H54 (cell line): Measurements from ENCODE around the gene VPS8.
"Not testable (repeated sequence)": the region's sequence is repeated elsewhere in the genome, so short reads cannot be mapped to it uniquely, and the experiment has no call there.

Experiments
- DNase-seq: peaks from one replicate; pipeline ENCODE4 v3.0.0; 2011; ENCODE audit warnings: low spot score, mixed read lengths; ENCODE audit not compliant: insufficient read length
- FAIRE-seq: peaks from 3 replicates; lab custom pipeline; 2011; peaks lifted over from hg19 to GRCh38; lab: Jason Lieb, UNC
- POLR2A ChIP-seq: IDR thresholded peaks from 2 replicates; pipeline ENCODE4 v1.6.1; 2011; ENCODE audit warnings: low read depth, mild to moderate bottlenecking, low read length

The VPS8 gene

DNA sequence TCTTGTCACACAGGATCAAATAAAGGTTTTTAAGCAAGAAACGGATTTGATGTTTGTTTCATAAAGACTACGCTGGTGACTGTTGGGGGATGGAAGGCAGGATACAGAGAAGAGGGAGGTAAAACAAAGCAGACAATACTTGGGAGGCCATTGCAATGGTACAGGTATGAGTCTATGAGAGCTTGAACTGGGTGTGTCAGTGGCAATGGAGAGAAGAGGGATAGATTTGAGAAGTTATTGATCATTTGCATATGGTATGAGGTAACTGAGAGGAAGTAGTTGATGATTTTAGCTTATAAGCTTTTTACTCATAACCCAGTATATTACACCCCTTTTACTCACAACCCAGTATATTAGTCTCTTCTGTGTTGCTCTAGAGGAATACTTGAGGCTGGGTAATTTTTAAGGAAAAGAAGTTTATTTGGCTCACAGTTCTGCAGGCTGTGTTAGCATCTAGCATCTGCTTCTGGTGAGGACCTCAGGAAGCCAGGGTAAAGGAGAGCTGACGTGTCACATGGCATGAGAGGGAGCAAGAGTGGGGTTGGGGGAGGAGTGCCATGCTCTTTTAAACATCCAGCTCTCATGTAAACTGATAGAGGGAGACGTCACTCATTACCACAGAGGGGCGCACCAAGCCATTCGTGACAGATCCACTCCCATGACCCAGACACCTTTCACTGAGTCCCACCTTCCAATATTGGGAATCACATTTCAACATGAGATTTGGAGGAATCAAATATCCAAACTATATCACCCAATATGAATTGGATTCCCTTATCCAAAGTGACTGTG, 153.9 kb downstream of the VPS8 start:
- DNase-seq (no peak), FAIRE-seq (peak; percentile 80)
- TF ChIP-seq POLR2A: no peak

DNA sequence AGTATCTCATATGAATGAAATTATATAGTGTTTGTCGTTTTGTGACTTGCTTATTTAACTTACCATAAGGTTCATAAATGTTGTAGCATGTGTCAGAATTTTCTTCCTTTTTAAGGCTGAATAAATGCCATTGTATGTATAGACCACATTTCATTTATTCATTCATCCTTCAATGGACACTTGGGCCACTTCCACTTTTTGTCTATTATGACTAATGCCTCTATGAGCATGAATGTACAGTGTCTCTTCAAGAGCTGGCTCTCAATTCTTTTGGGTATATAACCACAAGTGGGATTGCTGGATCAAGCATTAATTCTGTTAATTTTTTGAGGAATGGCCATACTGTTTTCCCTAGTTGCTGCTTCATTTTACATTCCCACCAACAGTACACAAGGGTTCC, 156.1 kb downstream of the VPS8 start:
- DNase-seq (no peak), FAIRE-seq (peak; percentile 75)
- no peak for TF ChIP-seq POLR2A

DNA sequence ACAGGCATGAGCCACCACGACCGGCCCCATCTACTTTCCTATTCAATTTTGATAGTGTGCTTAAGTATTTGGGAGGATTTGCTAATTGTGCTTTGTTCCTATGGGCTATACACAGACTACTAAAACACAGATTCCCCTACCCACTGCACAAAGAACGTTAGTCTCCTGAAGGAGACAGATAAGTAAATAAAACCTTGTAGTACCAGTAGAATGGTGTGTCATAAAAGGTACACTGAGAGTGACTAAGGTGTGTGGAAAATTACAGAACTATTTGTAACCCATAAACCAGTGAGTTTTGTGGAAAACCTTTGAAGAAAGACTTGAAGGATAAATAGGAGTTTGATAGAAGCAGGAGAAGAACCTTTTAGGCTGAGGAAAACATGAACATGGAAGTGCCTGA, 158.2 kb downstream of the VPS8 start:
- FAIRE-seq: no peak
- no peak for DNase-seq
- no peak for TF ChIP-seq POLR2A

DNA sequence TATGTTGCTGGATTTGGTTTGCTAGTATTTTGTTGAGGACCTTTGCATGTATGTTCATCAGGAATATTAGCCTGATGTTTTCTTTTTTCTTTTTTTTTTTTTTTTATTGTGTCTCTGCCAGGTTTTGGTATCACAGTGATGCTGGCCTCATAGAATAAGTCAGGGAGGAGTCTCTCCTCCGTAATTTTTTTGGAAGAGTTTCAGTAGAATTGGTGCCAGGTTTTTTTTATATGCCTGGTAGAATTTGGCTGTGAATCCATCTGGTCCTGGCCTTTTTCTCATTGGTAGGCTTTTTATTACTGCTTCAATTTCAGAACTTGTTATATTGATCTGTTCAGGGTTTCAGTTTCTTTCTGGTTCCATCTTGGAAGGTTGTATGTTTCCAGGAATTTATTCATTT, 165.8 kb downstream of the VPS8 start:
- peak; percentile 33 for FAIRE-seq
- DNase-seq: no peak

DNA sequence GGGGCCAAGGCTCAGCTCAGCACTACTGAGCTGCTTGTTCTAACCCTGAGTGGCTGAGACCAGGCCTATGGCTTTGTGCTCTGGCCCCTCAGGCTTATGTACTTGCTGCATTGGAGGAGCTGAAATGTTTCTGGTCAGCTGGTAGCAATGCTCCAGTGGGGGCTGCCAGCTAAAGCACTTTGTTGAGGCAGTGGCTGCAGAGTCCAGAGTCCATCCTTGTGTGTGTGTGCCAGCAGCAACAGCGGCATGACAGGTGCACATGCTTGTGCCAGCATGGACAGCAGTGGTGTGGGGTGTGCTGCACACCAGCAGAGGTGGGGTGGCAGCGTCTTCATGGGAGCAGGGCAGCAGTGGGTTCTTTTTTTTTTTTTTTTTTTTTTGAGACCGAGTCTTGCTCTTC, 169.1 kb downstream of the VPS8 start:
- no peak for DNase-seq
- FAIRE-seq: no peak
- no peak for TF ChIP-seq POLR2A

More for the DNA sequence above, 165.8 kb downstream of the VPS8 start:
- TF ChIP-seq POLR2A: no peak

- FAIRE-seq: no peak
- no peak for DNase-seq
- TF ChIP-seq POLR2A: no peak
Measured at GRCh38 chr3:184982076-184982475, 170.1 kb downstream of the VPS8 start.

DNA sequence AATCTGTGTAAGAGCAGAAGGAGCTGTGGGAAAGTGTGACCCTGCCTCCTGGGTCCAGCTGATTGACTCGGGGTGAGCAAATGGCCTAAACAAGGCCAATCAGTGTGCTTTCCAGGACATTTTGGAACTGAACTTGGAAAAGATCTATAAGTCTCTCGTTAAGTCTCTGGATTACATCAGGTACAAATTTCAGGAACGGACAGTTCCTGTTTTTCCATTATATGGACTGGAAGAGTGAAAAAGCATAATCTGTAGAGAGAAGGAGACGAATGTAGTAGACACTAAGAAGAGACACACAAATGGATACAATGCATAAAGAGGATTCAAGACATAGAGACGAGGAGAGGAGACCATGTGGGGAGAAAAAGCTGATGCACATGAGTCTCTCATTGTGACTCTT, 173.6 kb downstream of the VPS8 start:
- FAIRE-seq (no peak), DNase-seq (no peak)
- TF ChIP-seq POLR2A: no peak

DNA sequence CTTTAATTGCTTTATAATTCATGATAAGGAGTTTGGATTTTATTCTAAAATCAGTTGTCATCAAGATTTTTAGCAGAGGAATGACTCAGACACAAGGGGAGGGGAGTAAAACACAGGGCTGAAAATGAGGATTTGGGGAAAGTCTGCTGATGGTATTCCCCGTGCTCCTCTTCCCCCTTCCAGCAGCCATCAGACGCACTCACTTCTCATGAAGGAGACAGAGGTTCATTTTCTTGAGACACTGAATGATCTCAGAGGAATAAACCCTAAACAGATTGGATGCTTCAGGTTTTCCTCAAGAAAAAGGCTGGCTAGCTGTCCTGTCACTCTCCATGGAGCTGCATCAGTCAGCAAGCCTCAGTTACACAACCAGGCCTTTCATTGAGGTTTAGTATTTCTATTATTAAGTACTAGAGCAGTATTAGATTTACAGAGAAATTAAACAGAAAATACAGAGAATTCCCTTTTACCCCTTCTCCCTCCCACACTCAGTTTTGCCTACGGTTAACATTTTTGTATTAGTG, 174.5 kb downstream of the VPS8 start:
- FAIRE-seq: no peak
- DNase-seq: no peak
- no peak for TF ChIP-seq POLR2A

- no peak for DNase-seq
- peak; percentile 79 for FAIRE-seq
- TF ChIP-seq POLR2A: no peak
Measured at GRCh38 chr3:184993394-184993793, 181.4 kb downstream of the VPS8 start.

- not testable (repeated sequence) for DNase-seq, FAIRE-seq
Measured at GRCh38 chr3:185003876-185004275, 191.9 kb downstream of the VPS8 start.

GRCh38 chr3:185009650-185010049, 197.7 kb downstream of the VPS8 start:
- DNase-seq (no peak), FAIRE-seq (no peak)
- no peak for TF ChIP-seq POLR2A

DNA sequence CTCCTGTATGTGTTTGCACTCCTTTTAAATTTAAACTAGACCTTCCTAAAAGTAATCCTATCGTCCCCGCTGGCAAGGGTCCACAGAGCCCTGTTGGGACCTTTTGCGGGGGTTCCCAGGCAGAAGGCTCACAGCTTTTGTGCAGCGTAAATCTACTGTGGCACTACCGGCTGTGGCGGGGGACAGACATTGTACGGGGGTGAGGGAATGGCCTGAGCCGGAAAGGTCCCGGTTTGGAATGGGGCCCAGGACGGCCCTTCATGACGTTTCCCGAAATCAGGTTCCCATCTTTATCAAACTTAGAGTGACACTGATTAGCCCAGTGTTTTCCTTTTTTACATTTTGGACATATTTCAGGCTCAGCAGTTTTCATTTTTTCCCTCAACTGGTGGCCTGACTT, 205.6 kb downstream of the VPS8 start:
- DNase-seq, FAIRE-seq: not testable (repeated sequence)

DNA sequence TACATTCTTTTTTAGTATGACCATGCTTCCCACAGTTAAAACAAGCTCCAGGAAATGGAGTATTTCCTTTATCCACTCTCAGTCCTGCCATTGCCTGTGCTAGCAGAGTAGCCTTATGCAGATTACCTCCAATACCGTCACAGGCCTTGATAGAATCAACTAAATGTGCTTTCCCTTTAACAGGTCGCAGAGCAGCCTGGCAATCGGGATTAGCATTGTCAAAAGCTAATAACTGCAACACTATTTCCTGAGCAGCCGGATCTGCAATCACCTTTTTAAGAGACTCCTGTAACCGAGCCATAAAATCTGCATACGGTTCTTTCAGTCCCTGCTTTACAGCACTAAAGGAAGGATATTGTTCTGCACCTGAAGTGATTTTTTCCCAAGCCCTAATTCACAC, 206.0 kb downstream of the VPS8 start:
- FAIRE-seq, DNase-seq: not testable (repeated sequence)

- no peak for TF ChIP-seq POLR2A
- no peak for FAIRE-seq
- DNase-seq: no peak
Measured at GRCh38 chr3:185021256-185021655, 209.3 kb downstream of the VPS8 start.

GRCh38 chr3:185024406-185024805, 212.4 kb downstream of the VPS8 start:
- FAIRE-seq (peak; percentile 58), DNase-seq (no peak)
- no peak for TF ChIP-seq POLR2A
